RWPE1 (cell line): Measurements from ENCODE around the gene ITPK1.

Source experiments
- CTCF ChIA-PET: fragments of 350-600 bp; sonication (Branson Sonifier 250); formaldehyde crosslinking; extraction: SDS; loops from one replicate; lab custom pipeline; 2021; lab: Yijun Ruan, JAX
- POLR2A ChIA-PET: fragments of 400-600 bp; formaldehyde crosslinking; extraction: SDS; loops from one replicate; lab custom pipeline; 2020; ENCODE audit warnings: antibody characterized with exemption; ENCODE audit not compliant: low non-redundant PET; lab: Yijun Ruan, JAX
- DNase-seq: peaks from one replicate; pipeline ENCODE4 v3.0.0; 2012; ENCODE audit warnings: low spot score
- H3K27ac ChIP-seq: fragments of 450-650 bp; 2 replicates; pipeline ENCODE4 v1.5.1; 2017
- CTCF ChIP-seq: fragments of 450-650 bp; conservative IDR thresholded peaks from 2 replicates; pipeline ENCODE4 v1.5.1; 2017; ENCODE audit warnings: low read depth, mild to moderate bottlenecking

The ITPK1 gene

DNA sequence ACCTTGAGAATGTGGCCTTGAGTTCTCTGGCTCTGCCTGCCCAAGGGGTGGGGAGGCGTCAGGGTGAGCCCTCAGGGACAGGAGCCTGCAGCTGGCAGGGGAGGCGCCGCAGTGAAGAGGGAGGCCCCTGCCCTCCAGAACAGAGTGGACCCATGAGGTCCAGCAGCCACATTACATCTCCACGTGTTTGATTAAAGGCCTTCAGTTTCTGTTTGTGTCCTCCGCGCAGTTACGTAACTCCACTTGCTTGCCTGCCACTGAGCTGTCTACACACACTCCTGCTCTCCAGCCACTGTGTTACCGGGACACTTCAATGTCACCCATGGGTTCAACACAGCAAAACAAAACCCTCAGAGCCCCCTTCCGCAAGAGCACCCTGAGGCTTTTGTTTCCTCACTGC lies 122.4 kb downstream of the ITPK1 start:
- TF ChIP-seq CTCF, result no peak
- H3K27ac ChIP-seq, result no peak overlapping the region
- ChIA-PET CTCF (interaction anchor here (0.9 kb wide), 1 partner anchor 20 kb away, joined by 3 read pairs; no protein-coding TSS in a partner anchor), POLR2A (no interaction called here)
- DNase-seq, result no peak

DNA sequence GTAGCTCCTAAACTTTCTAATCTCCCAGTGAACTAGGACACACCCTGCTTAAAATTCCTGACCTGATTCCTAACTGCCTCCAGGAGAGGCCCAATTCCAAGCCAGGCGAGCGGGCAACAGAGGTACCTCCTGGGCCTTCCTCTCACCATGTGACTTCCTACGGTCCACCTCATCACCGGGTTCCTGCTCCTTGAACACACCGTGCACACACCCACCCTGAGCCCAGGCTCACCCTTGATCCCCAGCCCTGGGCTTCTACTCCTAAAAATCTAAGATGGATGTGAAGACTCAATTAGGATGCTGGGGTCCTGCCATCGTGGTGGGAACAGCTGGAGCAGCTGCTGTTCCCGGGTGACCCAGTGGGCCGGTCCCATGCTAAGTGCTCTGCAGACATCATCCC lies 124.2 kb downstream of the ITPK1 start:
- DNase-seq, result no peak
- CTCF ChIA-PET, result no interaction called here
- POLR2A ChIA-PET, result no interaction called here
- H3K27ac ChIP-seq, result peak overlapping the region; percentile 29
- TF ChIP-seq CTCF, result no peak

- POLR2A ChIA-PET, result no interaction called here
- no peak for TF ChIP-seq CTCF
- CTCF ChIA-PET, result interaction anchor here (0.6 to 0.7 kb wide), 2 partner anchors 10 to 726 kb away, joined by 3 to 4 read pairs; no protein-coding TSS in a partner anchor
- H3K27ac ChIP-seq, result no peak overlapping the region; the same call in 1 of the 2 replicates
- DNase-seq, result no peak
Measured at GRCh38 chr14:92990456-92991430, 125.0 kb downstream of the ITPK1 start.

DNA sequence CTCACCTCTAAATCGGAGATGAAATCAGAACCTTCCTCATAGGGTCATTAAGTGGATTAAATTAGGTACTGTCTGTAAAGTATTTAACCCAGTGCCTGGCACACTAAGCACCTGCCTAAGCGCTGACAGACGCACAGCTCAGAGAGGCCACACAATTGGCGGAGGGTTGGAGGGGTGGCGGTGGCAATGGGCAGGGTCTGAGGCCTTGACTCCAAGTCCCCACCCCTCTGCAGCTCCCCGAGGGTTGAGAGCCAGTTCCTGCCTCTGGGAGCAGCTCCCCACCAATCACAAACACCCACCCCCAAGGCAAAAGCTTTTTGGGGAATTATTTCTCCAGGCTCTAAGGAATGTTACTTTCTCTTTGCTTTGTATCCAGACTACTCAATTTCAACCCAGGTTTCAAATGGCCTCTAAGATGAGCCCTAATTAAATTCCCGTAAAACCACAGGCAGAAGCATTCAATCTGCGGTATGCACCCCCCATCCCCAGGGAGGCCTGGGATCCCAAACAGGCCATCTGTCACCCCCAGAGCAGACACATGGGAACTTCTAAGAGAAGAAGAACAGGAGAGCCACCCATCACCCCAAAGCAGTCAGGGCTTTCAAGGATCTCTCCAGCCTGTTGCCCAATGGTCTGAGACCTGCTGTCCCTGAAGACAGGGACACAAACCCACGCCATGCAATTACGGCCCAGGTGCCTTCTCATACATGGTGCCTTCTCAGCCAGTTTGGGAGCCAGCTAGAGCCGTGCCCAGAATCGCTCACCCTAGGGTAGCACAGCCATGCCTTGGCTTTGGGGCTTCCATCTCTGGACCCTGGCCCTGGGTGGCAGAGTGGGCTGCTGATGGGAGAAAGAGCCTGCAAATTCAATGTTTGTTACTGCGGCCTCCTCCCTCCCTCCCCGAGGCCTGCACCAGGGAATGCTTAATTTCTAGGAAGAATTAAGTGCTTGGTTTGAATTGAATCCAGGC lies 126.7 kb downstream of the ITPK1 start:
- H3K27ac ChIP-seq, result no peak overlapping the region; the same call in 1 of the 2 replicates
- POLR2A ChIA-PET, result no interaction called here
- no peak for DNase-seq
- TF ChIP-seq CTCF, result no peak
- CTCF ChIA-PET, result no interaction called here

DNA sequence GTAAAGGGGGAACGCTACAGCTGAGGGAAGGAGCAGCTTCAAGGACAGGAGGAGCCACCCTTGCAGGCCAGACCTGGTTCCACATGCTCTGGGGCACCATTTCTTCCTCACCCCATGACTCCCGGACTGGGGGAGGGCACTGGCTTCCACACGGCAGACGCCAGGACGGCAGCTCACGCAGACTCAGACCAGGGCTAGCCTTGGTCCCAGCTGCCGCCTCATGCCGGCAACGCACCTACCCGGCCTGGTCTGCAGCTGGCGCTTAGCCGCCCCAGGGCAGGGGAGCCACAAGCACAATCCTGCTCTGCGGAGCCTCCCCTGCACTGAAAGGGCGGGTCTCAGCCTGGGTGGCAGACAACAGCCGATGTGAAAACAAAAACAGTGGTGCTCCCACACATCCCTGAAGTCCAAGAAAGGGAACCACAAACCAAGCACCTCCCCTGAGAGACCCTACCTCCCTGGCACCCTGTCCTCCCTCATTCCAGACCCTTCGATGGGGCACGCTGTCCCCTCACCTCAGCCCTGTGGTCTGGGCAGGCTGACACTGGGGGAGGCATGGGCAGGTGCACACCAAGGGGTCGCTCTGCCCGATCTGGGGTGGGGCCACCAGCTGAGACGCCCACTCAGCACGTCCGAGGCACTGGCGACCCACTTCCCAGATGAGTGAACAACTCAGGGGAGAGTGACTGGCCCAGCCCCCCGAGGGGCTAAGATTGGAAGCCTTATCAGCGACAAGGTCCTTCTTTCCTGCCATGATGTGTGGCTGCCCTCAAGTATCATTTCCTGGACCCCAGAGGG lies 127.8 kb downstream of the ITPK1 start:
- ChIA-PET POLR2A (no interaction called here), CTCF (interaction anchor here (0.7 kb wide), 1 partner anchor 14 kb away, joined by 4 read pairs; no protein-coding TSS in a partner anchor)
- no peak for TF ChIP-seq CTCF
- peak overlapping the region; percentile 55; the same call in 1 of the 2 replicates for H3K27ac ChIP-seq
- DNase-seq, result no peak
